IPS-NIHi11 (cell line): Measurements from ENCODE around the gene KCNK13.
A peak's percentile ranks its signal among the peaks of the same experiment; 100 is the strongest.
"Not testable (repeated sequence)": the region's sequence is repeated elsewhere in the genome, so short reads cannot be mapped to it uniquely, and the experiment has no call there.

Experiments used
- DNase-seq: peaks from one replicate; pipeline ENCODE4 v3.0.0; 2012; ENCODE audit warnings: mixed read lengths, low spot score

The KCNK13 gene

GRCh38 chr14:90060965-90061684 lies 669 bp upstream of the KCNK13 start:
- DNase-seq, result peak; percentile 55

GRCh38 chr14:90062127-90062794 lies 467 bp downstream of the KCNK13 start:
- DNase-seq, result peak; percentile 72

GRCh38 chr14:90062822-90063539 lies 1.2 kb downstream of the KCNK13 start:
- no peak for DNase-seq

- DNase-seq, result no peak
Measured at GRCh38 chr14:90072350-90072749, 10.6 kb downstream of the KCNK13 start.

GRCh38 chr14:90079576-90079975 lies 17.8 kb downstream of the KCNK13 start:
- DNase-seq, result no peak

- DNase-seq, result no peak
Measured at GRCh38 chr14:90087433-90087832, 25.6 kb downstream of the KCNK13 start.

GRCh38 chr14:90088176-90088575 lies 26.4 kb downstream of the KCNK13 start:
- no peak for DNase-seq

- DNase-seq, result not testable (repeated sequence)
Measured at GRCh38 chr14:90089486-90089885, 27.7 kb downstream of the KCNK13 start.

GRCh38 chr14:90091393-90091792 lies 29.6 kb downstream of the KCNK13 start:
- no peak for DNase-seq

- no peak for DNase-seq
Measured at GRCh38 chr14:90093942-90094595, 32.3 kb downstream of the KCNK13 start.

GRCh38 chr14:90095096-90095495 lies 33.3 kb downstream of the KCNK13 start:
- no peak for DNase-seq

- DNase-seq, result no peak
Measured at GRCh38 chr14:90096566-90096965, 34.8 kb downstream of the KCNK13 start.

GRCh38 chr14:90103808-90104207 lies 42.0 kb downstream of the KCNK13 start:
- DNase-seq, result no peak

- DNase-seq, result no peak
Measured at GRCh38 chr14:90105756-90106155, 44.0 kb downstream of the KCNK13 start.

- no peak for DNase-seq
Measured at GRCh38 chr14:90107789-90108188, 46.0 kb downstream of the KCNK13 start.

GRCh38 chr14:90109858-90110257 lies 48.1 kb downstream of the KCNK13 start:
- DNase-seq, result peak; percentile 71

- DNase-seq, result no peak
Measured at GRCh38 chr14:90111895-90112534, 50.2 kb downstream of the KCNK13 start.

- peak; percentile 18 for DNase-seq
Measured at GRCh38 chr14:90114554-90114953, 52.8 kb downstream of the KCNK13 start.

GRCh38 chr14:90115780-90116179 lies 54.0 kb downstream of the KCNK13 start:
- no peak for DNase-seq

GRCh38 chr14:90116444-90116843 lies 54.6 kb downstream of the KCNK13 start:
- no peak for DNase-seq

- no peak for DNase-seq
Measured at GRCh38 chr14:90118027-90118426, 56.2 kb downstream of the KCNK13 start.

- no peak for DNase-seq
Measured at GRCh38 chr14:90126260-90126659, 64.5 kb downstream of the KCNK13 start.
